ENCODE results near the gene GAREM1. TPM values are rescaled to one million over a fixed set of nuclear protein-coding genes. Genes with fewer than 3 reads are reported as not detected.

GAREM1 gene
- total RNA-seq, 1 experiment from 2014 or later: 7.0 TPM

DNA sequence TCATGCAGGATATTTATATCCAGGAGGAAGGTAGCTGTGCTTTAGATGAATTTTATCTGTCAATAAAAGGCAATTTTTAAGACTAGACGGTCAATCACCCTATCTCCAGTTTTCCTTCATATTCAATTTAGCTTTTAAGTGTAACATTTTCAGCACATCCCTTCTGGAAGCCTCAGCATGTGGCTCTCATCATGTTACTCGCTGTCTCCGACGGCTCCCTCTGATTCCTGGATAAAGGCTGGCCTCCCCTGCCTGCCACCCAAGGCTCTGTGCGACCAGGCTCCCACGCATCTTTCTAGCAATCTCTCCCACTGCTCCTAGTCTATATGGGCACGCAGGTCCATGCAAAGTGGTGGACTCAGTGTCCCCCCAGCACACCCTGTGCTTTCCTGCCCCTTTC is 196.4 kb downstream of the GAREM1 start:
- no peak for ATAC-seq

More for the DNA sequence above, 196.4 kb downstream of the GAREM1 start:
- Mint-ChIP-seq H3K9me3 (peaks cover 7% of the 10 kb centered on the region), H3K27me3 (ENCODE audit: low read depth) (no peaks in the 10 kb centered on the region; the same call in 1 of the 2 replicates), H3K4me3 (no peak overlapping the region), H3K4me1 (peaks cover 17% of the 10 kb centered on the region), H3K27ac (no peak overlapping the region), H3K36me3 (peaks cover 14% of the 10 kb centered on the region)
- no peak for DNase-seq (ENCODE audit: low spot score)
- TF ChIP-seq, protein P1, sequence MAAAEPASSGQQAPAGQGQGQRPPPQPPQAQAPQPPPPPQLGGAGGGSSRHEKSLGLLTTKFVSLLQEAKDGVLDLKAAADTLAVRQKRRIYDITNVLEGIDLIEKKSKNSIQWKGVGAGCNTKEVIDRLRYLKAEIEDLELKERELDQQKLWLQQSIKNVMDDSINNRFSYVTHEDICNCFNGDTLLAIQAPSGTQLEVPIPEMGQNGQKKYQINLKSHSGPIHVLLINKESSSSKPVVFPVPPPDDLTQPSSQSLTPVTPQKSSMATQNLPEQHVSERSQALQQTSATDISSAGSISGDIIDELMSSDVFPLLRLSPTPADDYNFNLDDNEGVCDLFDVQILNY (CRISPR knock-in tag; IDR thresholded peaks at IDR 0.05): no peak
- TF ChIP-seq, protein P2, sequence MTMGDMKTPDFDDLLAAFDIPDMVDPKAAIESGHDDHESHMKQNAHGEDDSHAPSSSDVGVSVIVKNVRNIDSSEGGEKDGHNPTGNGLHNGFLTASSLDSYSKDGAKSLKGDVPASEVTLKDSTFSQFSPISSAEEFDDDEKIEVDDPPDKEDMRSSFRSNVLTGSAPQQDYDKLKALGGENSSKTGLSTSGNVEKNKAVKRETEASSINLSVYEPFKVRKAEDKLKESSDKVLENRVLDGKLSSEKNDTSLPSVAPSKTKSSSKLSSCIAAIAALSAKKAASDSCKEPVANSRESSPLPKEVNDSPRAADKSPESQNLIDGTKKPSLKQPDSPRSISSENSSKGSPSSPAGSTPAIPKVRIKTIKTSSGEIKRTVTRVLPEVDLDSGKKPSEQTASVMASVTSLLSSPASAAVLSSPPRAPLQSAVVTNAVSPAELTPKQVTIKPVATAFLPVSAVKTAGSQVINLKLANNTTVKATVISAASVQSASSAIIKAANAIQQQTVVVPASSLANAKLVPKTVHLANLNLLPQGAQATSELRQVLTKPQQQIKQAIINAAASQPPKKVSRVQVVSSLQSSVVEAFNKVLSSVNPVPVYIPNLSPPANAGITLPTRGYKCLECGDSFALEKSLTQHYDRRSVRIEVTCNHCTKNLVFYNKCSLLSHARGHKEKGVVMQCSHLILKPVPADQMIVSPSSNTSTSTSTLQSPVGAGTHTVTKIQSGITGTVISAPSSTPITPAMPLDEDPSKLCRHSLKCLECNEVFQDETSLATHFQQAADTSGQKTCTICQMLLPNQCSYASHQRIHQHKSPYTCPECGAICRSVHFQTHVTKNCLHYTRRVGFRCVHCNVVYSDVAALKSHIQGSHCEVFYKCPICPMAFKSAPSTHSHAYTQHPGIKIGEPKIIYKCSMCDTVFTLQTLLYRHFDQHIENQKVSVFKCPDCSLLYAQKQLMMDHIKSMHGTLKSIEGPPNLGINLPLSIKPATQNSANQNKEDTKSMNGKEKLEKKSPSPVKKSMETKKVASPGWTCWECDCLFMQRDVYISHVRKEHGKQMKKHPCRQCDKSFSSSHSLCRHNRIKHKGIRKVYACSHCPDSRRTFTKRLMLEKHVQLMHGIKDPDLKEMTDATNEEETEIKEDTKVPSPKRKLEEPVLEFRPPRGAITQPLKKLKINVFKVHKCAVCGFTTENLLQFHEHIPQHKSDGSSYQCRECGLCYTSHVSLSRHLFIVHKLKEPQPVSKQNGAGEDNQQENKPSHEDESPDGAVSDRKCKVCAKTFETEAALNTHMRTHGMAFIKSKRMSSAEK (CRISPR knock-in tag; IDR thresholded peaks at IDR 0.05; ENCODE audit: borderline replicate concordance): no peak
- TF ChIP-seq, protein P3, sequence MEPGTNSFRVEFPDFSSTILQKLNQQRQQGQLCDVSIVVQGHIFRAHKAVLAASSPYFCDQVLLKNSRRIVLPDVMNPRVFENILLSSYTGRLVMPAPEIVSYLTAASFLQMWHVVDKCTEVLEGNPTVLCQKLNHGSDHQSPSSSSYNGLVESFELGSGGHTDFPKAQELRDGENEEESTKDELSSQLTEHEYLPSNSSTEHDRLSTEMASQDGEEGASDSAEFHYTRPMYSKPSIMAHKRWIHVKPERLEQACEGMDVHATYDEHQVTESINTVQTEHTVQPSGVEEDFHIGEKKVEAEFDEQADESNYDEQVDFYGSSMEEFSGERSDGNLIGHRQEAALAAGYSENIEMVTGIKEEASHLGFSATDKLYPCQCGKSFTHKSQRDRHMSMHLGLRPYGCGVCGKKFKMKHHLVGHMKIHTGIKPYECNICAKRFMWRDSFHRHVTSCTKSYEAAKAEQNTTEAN (CRISPR knock-in tag; IDR thresholded peaks at IDR 0.05): no peak
- TF ChIP-seq NR1H2 (CRISPR knock-in tag; IDR thresholded peaks at IDR 0.05) (no peak), OVOL2 (CRISPR knock-in tag; IDR thresholded peaks at IDR 0.05; ENCODE audit: borderline replicate concordance) (no peak), GTF2I (CRISPR knock-in tag; conservative IDR thresholded peaks at IDR 0.05) (no peak), NR2C2 (CRISPR knock-in tag; IDR thresholded peaks at IDR 0.05) (no peak), ZNF423 (CRISPR knock-in tag; IDR thresholded peaks at IDR 0.05) (no peak), JAZF1 (CRISPR knock-in tag; IDR thresholded peaks at IDR 0.05) (no peak), CBFB (CRISPR knock-in tag; IDR thresholded peaks at IDR 0.05; ENCODE audit: low read depth) (no peak), SMAD3 (CRISPR knock-in tag; IDR thresholded peaks at IDR 0.05; ENCODE audit: borderline replicate concordance) (no peak)
- TF ChIP-seq, protein P4, sequence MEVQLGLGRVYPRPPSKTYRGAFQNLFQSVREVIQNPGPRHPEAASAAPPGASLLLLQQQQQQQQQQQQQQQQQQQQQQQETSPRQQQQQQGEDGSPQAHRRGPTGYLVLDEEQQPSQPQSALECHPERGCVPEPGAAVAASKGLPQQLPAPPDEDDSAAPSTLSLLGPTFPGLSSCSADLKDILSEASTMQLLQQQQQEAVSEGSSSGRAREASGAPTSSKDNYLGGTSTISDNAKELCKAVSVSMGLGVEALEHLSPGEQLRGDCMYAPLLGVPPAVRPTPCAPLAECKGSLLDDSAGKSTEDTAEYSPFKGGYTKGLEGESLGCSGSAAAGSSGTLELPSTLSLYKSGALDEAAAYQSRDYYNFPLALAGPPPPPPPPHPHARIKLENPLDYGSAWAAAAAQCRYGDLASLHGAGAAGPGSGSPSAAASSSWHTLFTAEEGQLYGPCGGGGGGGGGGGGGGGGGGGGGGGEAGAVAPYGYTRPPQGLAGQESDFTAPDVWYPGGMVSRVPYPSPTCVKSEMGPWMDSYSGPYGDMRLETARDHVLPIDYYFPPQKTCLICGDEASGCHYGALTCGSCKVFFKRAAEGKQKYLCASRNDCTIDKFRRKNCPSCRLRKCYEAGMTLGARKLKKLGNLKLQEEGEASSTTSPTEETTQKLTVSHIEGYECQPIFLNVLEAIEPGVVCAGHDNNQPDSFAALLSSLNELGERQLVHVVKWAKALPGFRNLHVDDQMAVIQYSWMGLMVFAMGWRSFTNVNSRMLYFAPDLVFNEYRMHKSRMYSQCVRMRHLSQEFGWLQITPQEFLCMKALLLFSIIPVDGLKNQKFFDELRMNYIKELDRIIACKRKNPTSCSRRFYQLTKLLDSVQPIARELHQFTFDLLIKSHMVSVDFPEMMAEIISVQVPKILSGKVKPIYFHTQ (CRISPR knock-in tag; IDR thresholded peaks at IDR 0.05): no peak
- TF ChIP-seq, protein P5, sequence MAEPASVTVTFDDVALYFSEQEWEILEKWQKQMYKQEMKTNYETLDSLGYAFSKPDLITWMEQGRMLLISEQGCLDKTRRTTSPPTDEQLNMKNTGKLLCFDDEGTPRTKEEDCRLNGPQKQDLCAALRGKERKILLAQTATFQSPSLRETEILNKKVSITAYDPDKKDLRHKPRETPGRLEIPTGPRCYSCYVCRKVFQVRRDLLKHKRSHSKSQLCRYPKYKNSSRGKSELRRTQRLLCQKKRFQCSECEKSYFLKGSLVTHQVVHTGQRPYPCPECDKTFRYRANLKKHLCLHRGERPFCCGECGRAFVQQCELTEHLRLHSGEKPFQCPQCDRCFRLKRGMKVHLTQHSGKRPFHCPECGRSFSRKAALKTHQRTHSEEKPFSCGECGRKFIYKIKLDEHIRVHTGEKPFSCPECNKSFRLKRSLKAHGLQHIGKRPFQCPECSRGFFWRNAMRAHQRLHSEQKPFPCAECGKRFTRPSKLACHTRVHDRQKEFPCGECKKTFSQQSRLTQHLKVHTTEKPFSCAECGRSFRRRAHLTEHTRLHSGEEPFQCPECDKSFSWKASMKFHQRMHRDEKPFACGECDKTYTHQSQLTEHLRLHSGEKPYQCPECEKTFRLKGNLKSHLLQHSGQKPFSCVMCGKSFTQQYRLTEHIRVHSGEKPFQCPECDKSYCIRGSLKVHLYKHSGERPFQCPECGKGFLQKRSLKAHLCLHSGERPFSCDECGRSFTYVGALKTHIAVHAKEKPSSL (CRISPR knock-in tag; conservative IDR thresholded peaks at IDR 0.05): no peak
- TF ChIP-seq, protein P6, sequence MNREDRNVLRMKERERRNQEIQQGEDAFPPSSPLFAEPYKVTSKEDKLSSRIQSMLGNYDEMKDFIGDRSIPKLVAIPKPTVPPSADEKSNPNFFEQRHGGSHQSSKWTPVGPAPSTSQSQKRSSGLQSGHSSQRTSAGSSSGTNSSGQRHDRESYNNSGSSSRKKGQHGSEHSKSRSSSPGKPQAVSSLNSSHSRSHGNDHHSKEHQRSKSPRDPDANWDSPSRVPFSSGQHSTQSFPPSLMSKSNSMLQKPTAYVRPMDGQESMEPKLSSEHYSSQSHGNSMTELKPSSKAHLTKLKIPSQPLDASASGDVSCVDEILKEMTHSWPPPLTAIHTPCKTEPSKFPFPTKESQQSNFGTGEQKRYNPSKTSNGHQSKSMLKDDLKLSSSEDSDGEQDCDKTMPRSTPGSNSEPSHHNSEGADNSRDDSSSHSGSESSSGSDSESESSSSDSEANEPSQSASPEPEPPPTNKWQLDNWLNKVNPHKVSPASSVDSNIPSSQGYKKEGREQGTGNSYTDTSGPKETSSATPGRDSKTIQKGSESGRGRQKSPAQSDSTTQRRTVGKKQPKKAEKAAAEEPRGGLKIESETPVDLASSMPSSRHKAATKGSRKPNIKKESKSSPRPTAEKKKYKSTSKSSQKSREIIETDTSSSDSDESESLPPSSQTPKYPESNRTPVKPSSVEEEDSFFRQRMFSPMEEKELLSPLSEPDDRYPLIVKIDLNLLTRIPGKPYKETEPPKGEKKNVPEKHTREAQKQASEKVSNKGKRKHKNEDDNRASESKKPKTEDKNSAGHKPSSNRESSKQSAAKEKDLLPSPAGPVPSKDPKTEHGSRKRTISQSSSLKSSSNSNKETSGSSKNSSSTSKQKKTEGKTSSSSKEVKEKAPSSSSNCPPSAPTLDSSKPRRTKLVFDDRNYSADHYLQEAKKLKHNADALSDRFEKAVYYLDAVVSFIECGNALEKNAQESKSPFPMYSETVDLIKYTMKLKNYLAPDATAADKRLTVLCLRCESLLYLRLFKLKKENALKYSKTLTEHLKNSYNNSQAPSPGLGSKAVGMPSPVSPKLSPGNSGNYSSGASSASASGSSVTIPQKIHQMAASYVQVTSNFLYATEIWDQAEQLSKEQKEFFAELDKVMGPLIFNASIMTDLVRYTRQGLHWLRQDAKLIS (CRISPR knock-in tag; IDR thresholded peaks at IDR 0.05; ENCODE audit: borderline replicate concordance): no peak
- CTCF ChIA-PET: interaction anchor here (0.6 kb wide), 1 partner anchor 110 kb away, joined by 3 read pairs; no protein-coding TSS in a partner anchor
- POLR2A ChIA-PET: no interaction called here
